GM12878 (cell line): ENCODE measurements around the gene ZNF574. TPM values are rescaled to one million over a fixed set of nuclear protein-coding genes. Genes with fewer than 3 reads are reported as not detected.
A peak's percentile ranks its signal among the peaks of the same experiment; 100 is the strongest.

Experiments used
- ATAC-seq: fragments of 200-7000 bp; cut with Tn5 transposase; 3 replicates; pipeline ENCODE4 v1.9.1; 2020; ENCODE audit warnings: mild to moderate bottlenecking, moderate library complexity
- BruUV-seq: library from RNA; stranded (reverse); fragments of 400-500 nt; replicated peaks from 2 replicates; lab custom pipeline; 2021; lab: Mats Ljungman, UMichigan
- CTCF ChIA-PET: fragments of 300-600 bp; sonication (Branson Sonifier 250); formaldehyde crosslinking; extraction: SDS; loops from one replicate; lab custom pipeline; 2021; ENCODE audit warnings: inconsistent platforms; lab: Yijun Ruan, JAX
- POLR2A ChIA-PET: fragments of 350-600 bp; formaldehyde crosslinking; extraction: SDS; loops from one replicate; lab custom pipeline; 2021; ENCODE audit warnings: inconsistent platforms; lab: Charles Lee
- RAD21 ChIA-PET: fragments of 300-600 bp; sonication (Branson Sonifier 250); formaldehyde crosslinking; loops from one replicate; lab custom pipeline; 2023; ENCODE audit warnings: antibody characterized with exemption; ENCODE audit not compliant: unreplicated experiment; lab: Charles Lee
- SMC1A ChIA-PET: fragments of 300-600 bp; sonication (Branson Sonifier 250); formaldehyde crosslinking; loops from one replicate; lab custom pipeline; 2023; ENCODE audit not compliant: unreplicated experiment, uncharacterized antibody; lab: Charles Lee
- DNase-seq: peaks from one replicate; pipeline ENCODE4 v3.0.0-alpha.2; 2011; ENCODE audit warnings: low read depth, low spot score
- FAIRE-seq: peaks from 3 replicates; lab custom pipeline; 2011; peaks lifted over from hg19 to GRCh38; lab: Jason Lieb, UNC
- H2AFZ ChIP-seq: 2 replicates; pipeline ENCODE4 v1.6.0; 2011; ENCODE audit warnings: low read depth, low read length, control low read depth; ENCODE audit not compliant: control insufficient read depth
- H3K27ac ChIP-seq: 2 replicates; pipeline ENCODE4 v1.5.1; 2011; ENCODE audit warnings: control low read depth; ENCODE audit not compliant: control insufficient read depth, insufficient read depth
- H3K27me3 ChIP-seq, 2 experiments: replicated peaks in 1 of 2; 2 replicates each; pipeline versions ENCODE4 v1.6.0 to v1.6.1; 2011; ENCODE audit warnings: low read length in 1 of 2; ENCODE audit not compliant: control insufficient read depth in 2 of 2, insufficient read depth in 2 of 2
- H3K36me3 ChIP-seq, 2 experiments: 2 replicates each; pipeline ENCODE4 v1.5.1; 2011; ENCODE audit warnings: low read length in 1 of 2; ENCODE audit not compliant: control insufficient read depth in 2 of 2, insufficient read depth in 2 of 2
- H3K4me1 ChIP-seq: 2 replicates; pipeline ENCODE4 v1.6.1; 2011; ENCODE audit warnings: mild to moderate bottlenecking, low read length, moderate library complexity, mixed read lengths; ENCODE audit not compliant: control insufficient read depth, insufficient read depth
- H3K4me2 ChIP-seq: 2 replicates; pipeline ENCODE4 v1.6.0; 2011; ENCODE audit warnings: control low read depth; ENCODE audit not compliant: control insufficient read depth, insufficient read depth
- H3K4me3 ChIP-seq: fragments of 200-600 bp; sonication (generic); 2 replicates; pipeline ENCODE4 v1.5.1; 2016
- H3K79me2 ChIP-seq: 2 replicates; pipeline ENCODE4 v1.6.0; 2011; ENCODE audit warnings: low read length; ENCODE audit not compliant: control insufficient read depth, insufficient read depth
- H3K9ac ChIP-seq: 2 replicates; pipeline ENCODE4 v1.8.0; 2011; ENCODE audit warnings: low read length, control low read depth, mixed read lengths; ENCODE audit not compliant: control insufficient read depth, insufficient read depth
- H3K9me3 ChIP-seq: replicated peaks from 3 replicates; pipeline ENCODE4 v1.5.1; 2011; ENCODE audit warnings: mild to moderate bottlenecking, low read length; ENCODE audit not compliant: control insufficient read depth, insufficient read depth
- H4K20me1 ChIP-seq: 2 replicates; pipeline ENCODE4 v1.6.0; 2011; ENCODE audit not compliant: control insufficient read depth, insufficient read depth
- BMI1 ChIP-seq: fragments of 450-650 bp; IDR thresholded peaks from 2 replicates; pipeline ENCODE4 v1.6.1; 2016; ENCODE audit warnings: mild to moderate bottlenecking, moderate library complexity, borderline replicate concordance
- BRCA1 ChIP-seq: IDR thresholded peaks from 2 replicates; pipeline ENCODE4 v1.6.1; 2011; ENCODE audit warnings: low read depth, low read length, improper control_type of control experiment
- CHD1 ChIP-seq: IDR thresholded peaks from 2 replicates; pipeline ENCODE4 v1.6.1; 2012; ENCODE audit warnings: low read depth, low read length, improper control_type of control experiment
- CHD2 ChIP-seq: IDR thresholded peaks from 2 replicates; pipeline ENCODE4 v1.6.1; 2011; ENCODE audit warnings: low read depth, low read length, improper control_type of control experiment, borderline replicate concordance
- IKZF1 ChIP-seq: fragments of 450-650 bp; conservative IDR thresholded peaks from 2 replicates; pipeline ENCODE4 v1.6.1; 2017; ENCODE audit warnings: antibody characterized with exemption, mild to moderate bottlenecking
- IRF4 ChIP-seq: IDR thresholded peaks from 2 replicates; pipeline ENCODE4 v1.6.1; 2011; ENCODE audit warnings: low read depth, low read length
- LARP7 ChIP-seq: fragments of 450-650 bp; IDR thresholded peaks from 2 replicates; pipeline ENCODE4 v1.6.1; 2017; ENCODE audit warnings: mild to moderate bottlenecking
- SPI1 ChIP-seq: IDR thresholded peaks from 2 replicates; pipeline ENCODE4 v1.6.1; 2011; ENCODE audit warnings: low read depth, mild to moderate bottlenecking, low read length, moderate library complexity, borderline replicate concordance; ENCODE audit not compliant: insufficient read depth
- TBL1XR1 ChIP-seq: IDR thresholded peaks from 2 replicates; pipeline ENCODE4 v1.6.1; 2012; ENCODE audit warnings: low read depth, low read length, improper control_type of control experiment
- YY1 ChIP-seq: IDR thresholded peaks from 2 replicates; pipeline ENCODE4 v1.6.1; 2011; ENCODE audit warnings: low read depth, mild to moderate bottlenecking, low read length
- ZBTB40 ChIP-seq: fragments of 450-650 bp; IDR thresholded peaks from 2 replicates; pipeline ENCODE4 v1.6.1; 2016; ENCODE audit warnings: mild to moderate bottlenecking, moderate library complexity, borderline replicate concordance
- WGBS: methylation state at CpG from one replicate; pipeline ENCODE4 v1.1.6; 2016; ENCODE audit warnings: low lambda C conversion rate; ENCODE audit not compliant: insufficient replicate concordance, insufficient coverage; ENCODE audit errors: missing lambda C conversion rate; 5-methylcytosine and 5-hydroxymethylcytosine counted together
- in situ Hi-C: fragments of 300-500 bp; cut with MboI; formaldehyde crosslinking; loops from 9 replicates; pipeline ENCODE4 v1.14.3; 2018; ENCODE audit warnings: mixed read lengths
- intact Hi-C: fragments of 100-400 bp; cut with micrococcal nuclease; formaldehyde crosslinking; loops from one replicate; pipeline ENCODE4 v1.14.2; 2022; ENCODE audit not compliant: unreplicated experiment
- polyA plus RNA-seq, 11 experiments: library from polyadenylated mRNA; depleted of rRNA in 4 of 11; unstranded in 6 of 11; stranded (reverse) in 5 of 11; fragments of >200 nt; fragmentation: Nextera tagmentation in 4 of 11; fragmentation: Illumina TruSeq in 1 of 11; extraction: Ambion mirVana in 4 of 11; extraction: Trizol in 1 of 11; gene quantifications; 1 replicate in 1 of 11; 2 replicates in 10 of 11; pipeline versions ENCODE4 v1.2.1 to v1.2.3, GENCODE V29; 2011 to 2016; ENCODE audit warnings: inconsistent platforms in 2 of 11, missing spikeins in 2 of 11, low read depth in 1 of 11
- total RNA-seq, 4 experiments: library from RNA; depleted of rRNA in 3 of 4; stranded (reverse); fragments of >200 nt in 3 of 4; fragmentation: Illumina TruSeq in 1 of 4; extraction: Trizol in 1 of 4; gene quantifications; 2 replicates each; pipeline versions ENCODE4 v1.2.1 to v1.2.3, GENCODE V29; 2013 to 2021
- TF ChIP-seq, protein P1 (sequence below): fragments of 450-650 bp; IDR thresholded peaks from 2 replicates; pipeline ENCODE4 v1.6.1; 2016; ENCODE audit warnings: mild to moderate bottlenecking

ZNF574 gene
- total and polyA plus RNA-seq, 10 of the 15 experiments (the other 5 are each of a cell fraction or from before 2014, with no cell fraction given) = 0.32 to 25.6 (median 11.4) TPM

GRCh38 chr19:42121036-42121621 lies 45.2 kb downstream of the ZNF574 start:
- Histone ChIP-seq H3K4me1 (peaks cover 54% of the 10 kb centered on the region), H4K20me1 (no peaks in the 10 kb centered on the region), H3K4me3 (peak overlapping the region; percentile 57; the same call in 1 of the 2 replicates), H3K9me3 (no peaks in the 10 kb centered on the region), H2AFZ (no peak overlapping the region), H3K9ac (peak overlapping the region; percentile 68; the same call in 1 of the 2 replicates), H3K36me3 (peaks cover 18 to 21% of the 10 kb centered on the region in 2 experiments), H3K4me2 (peak overlapping the region; percentile 86), H3K27me3 (no peaks in the 10 kb centered on the region), H3K79me2 (peaks cover 37% of the 10 kb centered on the region), H3K27ac (peak overlapping the region; percentile 96)
- ChIA-PET SMC1A (interaction anchor here (1.0 to 9.1 kb wide), 4 partner anchors 8 to 12 kb away, joined by 3 to 223 read pairs (median 5); partner anchors contain the start of gene POU2F2), RAD21 (interaction anchor here (1.6 to 5.2 kb wide), 5 partner anchors 7 to 12 kb away, joined by 4 to 68 read pairs (median 21); partner anchors contain the start of gene POU2F2), POLR2A (interaction anchor here (1.0 to 4.1 kb wide), 3 partner anchors 8 to 162 kb away, joined by 3 to 26 read pairs (median 10); partner anchors contain the start of gene POU2F2), CTCF (interaction anchor here (0.9 to 6.6 kb wide), 3 partner anchors 9 to 407 kb away, joined by 3 to 132 read pairs (median 8); partner anchors contain the start of genes CEACAM1 and POU2F2)
- in situ Hi-C loops (no loop called here), intact Hi-C loops (no loop called here)
- DNase-seq (no peak), ATAC-seq (peak; percentile 5), FAIRE-seq (peak; percentile 70)
- BruUV-seq = no TSS peak
- 35% methylated on average over 5 of the region's 5 CpGs for WGBS
- TF ChIP-seq SPI1 (peak; percentile 42; the same call in 1 of the 2 replicates), YY1 (0 out of 2 replicates have a peak, but pooled peaks have one; percentile 6), CHD1 (no peak), BMI1 (no peak), CHD2 (no peak), IKZF1 (no peak), LARP7 (0 out of 2 replicates have a peak, but pooled peaks have one; percentile 48), ZBTB40 (no peak), BRCA1 (no peak), IRF4 (no peak), TBL1XR1 (no peak)
- TF ChIP-seq, protein P1, sequence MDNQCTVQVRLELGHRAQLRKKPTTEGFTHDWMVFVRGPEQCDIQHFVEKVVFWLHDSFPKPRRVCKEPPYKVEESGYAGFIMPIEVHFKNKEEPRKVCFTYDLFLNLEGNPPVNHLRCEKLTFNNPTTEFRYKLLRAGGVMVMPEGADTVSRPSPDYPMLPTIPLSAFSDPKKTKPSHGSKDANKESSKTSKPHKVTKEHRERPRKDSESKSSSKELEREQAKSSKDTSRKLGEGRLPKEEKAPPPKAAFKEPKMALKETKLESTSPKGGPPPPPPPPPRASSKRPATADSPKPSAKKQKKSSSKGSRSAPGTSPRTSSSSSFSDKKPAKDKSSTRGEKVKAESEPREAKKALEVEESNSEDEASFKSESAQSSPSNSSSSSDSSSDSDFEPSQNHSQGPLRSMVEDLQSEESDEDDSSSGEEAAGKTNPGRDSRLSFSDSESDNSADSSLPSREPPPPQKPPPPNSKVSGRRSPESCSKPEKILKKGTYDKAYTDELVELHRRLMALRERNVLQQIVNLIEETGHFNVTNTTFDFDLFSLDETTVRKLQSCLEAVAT = no peak
